OCI-LY7 (cell line): ENCODE results near the gene SYCP3. TPM values are rescaled to one million over a fixed set of nuclear protein-coding genes. Genes with fewer than 3 reads are reported as not detected.

Experiments used
- BruUV-seq: library from RNA; stranded (reverse); fragments of 400-500 nt; replicated peaks from 2 replicates; lab custom pipeline; 2021; lab: Mats Ljungman, UMichigan
- CTCF ChIA-PET: fragments of 300-600 bp; sonication (Branson Sonifier 250); formaldehyde crosslinking; loops from one replicate; lab custom pipeline; 2022; ENCODE audit warnings: antibody characterized with exemption; ENCODE audit not compliant: unreplicated experiment; lab: Charles Lee
- POLR2A ChIA-PET: fragments of 300-600 bp; sonication (Branson Sonifier 250); formaldehyde crosslinking; loops from one replicate; lab custom pipeline; 2022; ENCODE audit warnings: antibody characterized with exemption; lab: Charles Lee
- DNase-seq: peaks from one replicate; pipeline ENCODE4 v3.0.0-alpha.2; 2015; ENCODE audit warnings: low spot score
- H2AFZ ChIP-seq: fragments of 200-600 bp; sonication (generic), shearing (Covaris generic); 2 replicates; pipeline ENCODE4 v1.6.1; 2014; ENCODE audit warnings: mild to moderate bottlenecking, antibody characterized with exemption, low read length, moderate library complexity
- H3K27ac ChIP-seq: fragments of 200-600 bp; sonication (generic); 2 replicates; pipeline ENCODE4 v1.5.1; 2014; ENCODE audit warnings: mixed run types, low read depth, mild to moderate bottlenecking, moderate library complexity, low read length, inconsistent platforms; ENCODE audit not compliant: poor library complexity, severe bottlenecking
- H3K36me3 ChIP-seq: fragments of 200-600 bp; sonication (generic); 2 replicates; pipeline ENCODE4 v1.6.1; 2014; ENCODE audit warnings: mild to moderate bottlenecking, antibody characterized with exemption, low read length, moderate library complexity, mixed read lengths; ENCODE audit not compliant: insufficient read depth
- H3K4me1 ChIP-seq: fragments of 200-600 bp; sonication (generic); 2 replicates; pipeline ENCODE4 v1.5.1; 2014; ENCODE audit warnings: mild to moderate bottlenecking, low read length; ENCODE audit not compliant: insufficient read depth, poor library complexity, severe bottlenecking
- H3K4me2 ChIP-seq: fragments of 200-600 bp; sonication (generic); 2 replicates; pipeline ENCODE4 v1.6.1; 2014; ENCODE audit warnings: mild to moderate bottlenecking, low read length
- H3K4me3 ChIP-seq: fragments of 200-600 bp; sonication (generic); 2 replicates; pipeline ENCODE4 v1.5.1; 2014; ENCODE audit warnings: mild to moderate bottlenecking, low read depth, low read length; ENCODE audit not compliant: poor library complexity, severe bottlenecking
- H3K79me2 ChIP-seq: fragments of 200-600 bp; sonication (generic); 2 replicates; pipeline ENCODE4 v1.6.1; 2016; ENCODE audit warnings: low read depth, mild to moderate bottlenecking, low read length, moderate library complexity, mixed read lengths; ENCODE audit not compliant: insufficient read depth
- H3K9me2 ChIP-seq: fragments of 200-600 bp; sonication (generic); 2 replicates; pipeline ENCODE4 v1.6.1; 2016; ENCODE audit warnings: mild to moderate bottlenecking, low read length, mixed read lengths; ENCODE audit not compliant: insufficient read depth
- H3K9me3 ChIP-seq: fragments of 200-600 bp; sonication (generic); 2 replicates; pipeline ENCODE4 v1.6.1; 2014; ENCODE audit warnings: mild to moderate bottlenecking, mixed run types, low read length, mixed read lengths
- H4K20me1 ChIP-seq: fragments of 200-600 bp; sonication (generic); 2 replicates; pipeline ENCODE4 v1.6.1; 2014; ENCODE audit warnings: mild to moderate bottlenecking, antibody characterized with exemption, low read length, moderate library complexity, mixed read lengths; ENCODE audit not compliant: insufficient read depth
- CTCF ChIP-seq: fragments of 200-600 bp; sonication (generic); conservative IDR thresholded peaks from 2 replicates; pipeline ENCODE4 v1.5.1; 2014; ENCODE audit warnings: mild to moderate bottlenecking, antibody characterized with exemption, low read length, moderate library complexity, mixed read lengths
- EZH2phosphoT487 ChIP-seq: fragments of 200-600 bp; sonication (generic); IDR thresholded peaks from 2 replicates; pipeline ENCODE4 v1.6.1; 2018; ENCODE audit warnings: low read depth, borderline replicate concordance, mild to moderate bottlenecking, mixed run types, antibody characterized with exemption, low read length, moderate library complexity, mixed read lengths
- intact Hi-C: fragments of 100-400 bp; cut with micrococcal nuclease; formaldehyde crosslinking; loops from one replicate; pipeline ENCODE4 v1.10.0; 2022; ENCODE audit not compliant: unreplicated experiment
- total RNA-seq, 2 experiments: library from RNA; depleted of rRNA in 1 of 2; stranded (reverse); fragments of >200 nt in 1 of 2; shearing (Covaris generic) in 1 of 2; gene quantifications; 2 replicates each; pipeline ENCODE4 v1.2.3, GENCODE V29; 2014 to 2022

SYCP3 gene
- total RNA-seq, 2 experiments from 2014 or later, result 0.13 to 0.36 TPM

- Histone ChIP-seq H3K4me2 (no peak overlapping the region), H3K9me2 (no peaks in the 10 kb centered on the region), H2AFZ (no peak overlapping the region), H3K79me2 (no peaks in the 10 kb centered on the region), H3K36me3 (peaks cover 46% of the 10 kb centered on the region), H4K20me1 (no peaks in the 10 kb centered on the region), H3K27ac (no peak overlapping the region), H3K9me3 (no peaks in the 10 kb centered on the region), H3K4me3 (no peak overlapping the region), H3K4me1 (peaks cover 25% of the 10 kb centered on the region)
- BruUV-seq, result no TSS peak
- intact Hi-C loops, result loop anchor here (10.0 kb wide), 1 partner anchor 705 kb away; the partner anchor contains the start of gene IGF1
- no peak for DNase-seq
- POLR2A ChIA-PET, result interaction anchor here (0.9 to 3.9 kb wide), 9 partner anchors 7 to 51 kb away, joined by 3 to 29 read pairs (median 6); partner anchors contain the start of gene GNPTAB
- CTCF ChIA-PET, result interaction anchor here (1.1 to 1.9 kb wide), 2 partner anchors 36 to 45 kb away, joined by 3 to 6 read pairs; no protein-coding TSS in a partner anchor
- TF ChIP-seq EZH2phosphoT487, result no peak
- TF ChIP-seq CTCF, result no peak
Observed at GRCh38 chr12:101779626-101780025, 40.4 kb upstream of the SYCP3 start.

- BruUV-seq, result no TSS peak
- no peaks in the 10 kb centered on the region for H3K9me2 ChIP-seq
- TF ChIP-seq EZH2phosphoT487 (no peak), CTCF (no peak)
- no peak overlapping the region for H2AFZ ChIP-seq
- no peaks in the 10 kb centered on the region for H4K20me1 ChIP-seq
- intact Hi-C loops, result loop anchor here (10.0 kb wide), 1 partner anchor 706 kb away; the partner anchor contains the start of gene IGF1
- ChIA-PET CTCF (interaction anchor here (1.1 kb wide), 1 partner anchor 35 kb away, joined by 3 read pairs; no protein-coding TSS in a partner anchor), POLR2A (interaction anchor here (1.2 to 3.9 kb wide), 4 partner anchors 10 to 51 kb away, joined by 3 to 29 read pairs (median 17); partner anchors contain the start of gene GNPTAB)
- H3K4me1 ChIP-seq, result peaks cover 26% of the 10 kb centered on the region
- no peak for DNase-seq
- no peaks in the 10 kb centered on the region for H3K9me3 ChIP-seq
- H3K79me2 ChIP-seq, result no peaks in the 10 kb centered on the region
- peaks cover 49% of the 10 kb centered on the region for H3K36me3 ChIP-seq
- no peak overlapping the region for H3K27ac ChIP-seq
- H3K4me3 ChIP-seq, result no peak overlapping the region
- no peak overlapping the region for H3K4me2 ChIP-seq
Observed at GRCh38 chr12:101779200-101779599, 39.9 kb upstream of the SYCP3 start.

- POLR2A ChIA-PET, result interaction anchor here (1.5 kb wide), 1 partner anchor 40 kb away, joined by 4 read pairs; no protein-coding TSS in a partner anchor
- BruUV-seq, result no TSS peak
Observed at GRCh38 chr12:101777978-101778377, 38.7 kb upstream of the SYCP3 start.

More at GRCh38 chr12:101777978-101778377, 38.7 kb upstream of the SYCP3 start:
- Histone ChIP-seq H3K79me2 (no peaks in the 10 kb centered on the region), H3K36me3 (peaks cover 49% of the 10 kb centered on the region), H3K4me2 (no peak overlapping the region), H3K27ac (no peak overlapping the region), H2AFZ (no peak overlapping the region), H4K20me1 (no peaks in the 10 kb centered on the region), H3K9me3 (no peaks in the 10 kb centered on the region), H3K4me3 (no peak overlapping the region), H3K9me2 (no peaks in the 10 kb centered on the region), H3K4me1 (peaks cover 39% of the 10 kb centered on the region)
- CTCF ChIA-PET, result interaction anchor here (1.3 kb wide), 1 partner anchor 53 kb away, joined by 3 read pairs; the partner anchor contains the start of gene GNPTAB
- DNase-seq, result no peak
- intact Hi-C loops, result loop anchor here (10.0 kb wide), 1 partner anchor 707 kb away; the partner anchor contains the start of gene IGF1
- TF ChIP-seq EZH2phosphoT487 (no peak), CTCF (no peak)
